ENCODE data around the gene ICAM2.
A peak's percentile ranks its signal among the peaks of the same experiment; 100 is the strongest.

ICAM2 gene

DNA sequence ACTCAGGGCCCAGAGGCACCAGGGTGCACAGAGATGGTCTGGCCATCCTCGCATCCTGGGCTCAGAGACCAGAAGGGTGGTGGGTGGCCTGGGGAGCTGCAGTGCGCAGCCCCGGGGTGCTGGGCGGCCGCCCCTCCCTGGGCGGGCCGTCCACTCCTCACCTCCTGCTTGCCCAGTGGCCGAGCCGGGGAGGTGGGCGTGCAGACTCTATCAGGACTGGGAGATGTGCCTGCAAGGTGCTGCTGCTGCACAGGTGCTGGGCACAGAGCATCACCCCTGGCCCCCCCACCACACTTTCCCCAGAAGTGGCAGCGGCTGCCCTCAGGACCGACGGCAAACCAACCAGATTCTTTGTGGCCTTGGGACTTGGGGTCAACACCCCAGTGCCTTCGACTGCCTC lies 47.6 kb downstream of the ICAM2 start, which contains the start of gene SCN4A:
Gene SCN4A (minus strand): TSS at position 123 of the 400 bp plus-strand sequence. CDS start 77 bp downstream, at position 46.
- Histone ChIP-seq H3K27ac (no peak within 1 kb of the TSS), H3K4me3 (no peak within 1 kb of the TSS)
- TF ChIP-seq, protein P1, sequence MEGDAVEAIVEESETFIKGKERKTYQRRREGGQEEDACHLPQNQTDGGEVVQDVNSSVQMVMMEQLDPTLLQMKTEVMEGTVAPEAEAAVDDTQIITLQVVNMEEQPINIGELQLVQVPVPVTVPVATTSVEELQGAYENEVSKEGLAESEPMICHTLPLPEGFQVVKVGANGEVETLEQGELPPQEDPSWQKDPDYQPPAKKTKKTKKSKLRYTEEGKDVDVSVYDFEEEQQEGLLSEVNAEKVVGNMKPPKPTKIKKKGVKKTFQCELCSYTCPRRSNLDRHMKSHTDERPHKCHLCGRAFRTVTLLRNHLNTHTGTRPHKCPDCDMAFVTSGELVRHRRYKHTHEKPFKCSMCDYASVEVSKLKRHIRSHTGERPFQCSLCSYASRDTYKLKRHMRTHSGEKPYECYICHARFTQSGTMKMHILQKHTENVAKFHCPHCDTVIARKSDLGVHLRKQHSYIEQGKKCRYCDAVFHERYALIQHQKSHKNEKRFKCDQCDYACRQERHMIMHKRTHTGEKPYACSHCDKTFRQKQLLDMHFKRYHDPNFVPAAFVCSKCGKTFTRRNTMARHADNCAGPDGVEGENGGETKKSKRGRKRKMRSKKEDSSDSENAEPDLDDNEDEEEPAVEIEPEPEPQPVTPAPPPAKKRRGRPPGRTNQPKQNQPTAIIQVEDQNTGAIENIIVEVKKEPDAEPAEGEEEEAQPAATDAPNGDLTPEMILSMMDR (IDR thresholded peaks at IDR 0.05), result no peak
- no peak for DNase-seq (ENCODE audit: low spot score)

DNA sequence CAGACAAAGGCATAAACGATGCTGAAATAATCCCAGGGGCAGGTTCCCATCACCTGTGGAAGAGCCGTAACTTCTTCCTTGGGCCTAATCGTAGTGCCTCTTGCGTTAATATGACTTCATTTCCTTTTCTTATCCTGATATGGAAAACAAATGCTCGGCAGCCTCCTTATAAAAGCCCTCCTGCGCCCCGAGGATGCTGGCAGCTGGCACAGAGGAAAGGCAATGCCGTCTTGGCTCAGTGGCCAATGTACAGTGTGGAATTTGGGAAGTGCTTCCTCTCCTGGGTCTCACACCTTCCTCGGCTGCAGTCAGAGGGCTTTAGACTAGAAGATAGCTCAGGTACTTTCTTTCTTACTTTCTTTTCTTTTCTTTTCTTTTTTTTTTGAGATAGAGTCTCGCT lies 51.2 kb downstream of the ICAM2 start:
- no peak for DNase-seq (ENCODE audit: low spot score)
- Histone ChIP-seq H3K27ac (no peak overlapping the region), H3K4me3 (no peak overlapping the region)
- TF ChIP-seq, protein P1 (IDR thresholded peaks at IDR 0.05), result no peak

DNA sequence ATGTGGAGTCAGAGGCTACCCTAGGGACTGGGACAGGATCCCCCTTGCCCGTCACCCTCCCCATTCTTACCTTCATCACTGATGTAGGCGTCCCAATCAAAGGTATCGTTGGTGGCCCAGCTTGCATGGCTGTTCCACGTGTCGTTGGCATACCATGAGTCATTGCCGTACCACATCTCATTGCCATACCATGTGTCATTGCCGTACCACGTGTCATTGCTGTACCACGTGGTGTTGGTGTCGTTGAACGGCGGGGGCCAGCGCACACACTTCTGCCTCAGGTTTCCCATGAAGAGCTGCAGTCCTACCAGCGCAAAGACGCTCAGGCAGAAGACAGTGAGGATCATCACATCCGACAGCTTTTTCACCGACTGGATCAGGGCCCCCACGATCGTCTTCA lies 52.5 kb downstream of the ICAM2 start:
- Histone ChIP-seq H3K27ac (no peak overlapping the region), H3K4me3 (no peak overlapping the region)
- TF ChIP-seq, protein P1 (IDR thresholded peaks at IDR 0.05), result no peak
- DNase-seq (ENCODE audit: low spot score), result no peak

DNA sequence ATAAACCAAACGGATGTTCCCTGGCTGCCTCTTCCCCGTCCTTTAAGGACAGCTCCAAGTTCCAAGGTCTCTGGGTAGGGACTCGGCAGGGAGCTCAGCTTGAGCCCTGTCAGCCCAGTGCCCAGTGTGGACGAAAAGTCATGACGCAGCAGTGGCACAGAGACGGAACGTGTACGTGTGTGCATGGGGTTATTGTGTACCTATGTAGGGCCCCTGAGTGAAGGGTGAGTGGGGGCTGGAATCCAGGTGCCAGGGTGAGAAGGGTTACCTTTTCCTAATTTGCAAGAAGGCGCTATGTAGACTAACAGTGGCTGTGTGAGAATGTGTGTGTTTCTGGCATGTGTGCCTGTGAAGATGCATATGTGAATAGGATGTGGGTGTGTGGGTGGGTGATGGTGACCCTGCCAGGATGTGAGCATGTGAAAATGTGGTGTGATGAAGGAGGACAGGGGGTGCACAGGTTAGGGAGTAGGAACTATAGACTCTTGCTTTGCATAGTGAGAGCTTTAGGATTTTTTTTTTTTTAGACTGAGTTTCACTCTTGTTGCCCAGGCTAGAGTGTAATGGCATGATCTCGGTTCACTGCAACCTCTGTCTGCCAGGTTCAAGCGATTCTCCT lies 53.7 kb downstream of the ICAM2 start:
- DNase-seq (ENCODE audit: low spot score), result no peak
- no peak overlapping the region for H3K27ac ChIP-seq
- no peak overlapping the region for H3K4me3 ChIP-seq
- TF ChIP-seq, protein P1 (IDR thresholded peaks at IDR 0.05), result no peak

DNA sequence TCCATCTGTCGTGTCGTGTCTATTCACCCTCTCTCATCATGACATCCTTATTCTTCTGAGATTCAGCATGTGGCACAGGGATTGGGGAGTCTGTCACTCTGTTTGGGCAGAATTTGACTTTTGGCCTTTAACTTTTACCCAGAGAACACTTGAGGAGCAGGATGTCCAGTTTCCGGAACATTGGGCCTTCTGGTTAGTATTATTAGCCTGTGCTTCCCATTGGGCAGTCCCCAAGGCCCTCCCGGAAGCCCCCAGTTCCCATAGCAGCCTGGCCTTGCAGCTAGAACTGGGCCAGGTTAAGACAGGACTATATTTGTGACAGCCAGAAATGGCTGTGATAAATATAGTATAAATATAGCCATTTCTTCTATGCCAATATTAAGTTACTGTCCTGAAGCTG lies 57.3 kb downstream of the ICAM2 start:
- Histone ChIP-seq H3K27ac (peak overlapping the region in 1 of 2 donors; percentile 43), H3K4me3 (no peak overlapping the region)
- no peak for DNase-seq (ENCODE audit: low spot score)
- TF ChIP-seq, protein P1 (IDR thresholded peaks at IDR 0.05), result no peak

DNA sequence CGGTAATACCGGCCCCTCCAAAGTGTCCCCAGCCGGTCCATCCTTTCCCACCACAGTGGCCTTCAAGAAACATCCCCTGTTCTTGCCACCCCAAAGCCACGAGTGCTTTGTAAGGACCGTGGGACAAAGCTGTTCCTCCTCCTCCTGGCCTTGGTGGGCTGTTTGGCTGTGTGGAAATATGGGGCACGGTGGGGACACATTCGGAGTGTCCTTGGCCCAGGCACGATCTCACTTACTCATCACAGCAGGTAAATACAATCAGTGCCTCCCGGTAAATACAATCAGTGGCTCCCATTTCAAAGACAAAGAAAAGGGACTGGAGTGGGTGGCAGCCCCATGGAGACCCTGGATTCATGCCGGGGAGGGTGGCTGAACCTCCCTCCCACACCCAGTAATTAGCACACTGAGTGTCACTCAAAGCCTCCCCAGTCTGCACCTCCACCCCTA lies 58.1 kb downstream of the ICAM2 start:
- TF ChIP-seq, protein P1 (IDR thresholded peaks at IDR 0.05), result no peak
- Histone ChIP-seq H3K27ac (peak overlapping the region in 1 of 2 donors; percentile 43), H3K4me3 (no peak overlapping the region)
- DNase-seq (ENCODE audit: low spot score), result no peak

Measured in coronary artery (tissue), 2 donors.